RWPE2 (cell line): Measurements from ENCODE around the gene TPRKB.
"Not testable (repeated sequence)": the region's sequence is repeated elsewhere in the genome, so short reads cannot be mapped to it uniquely, and the experiment has no call there.

Source experiments
- ATAC-seq: fragments of 200-7000 bp; cut with Tn5 transposase; 3 replicates; pipeline ENCODE4 v1.9.1; 2021; ENCODE audit warnings: low read depth
- DNase-seq: peaks from one replicate; pipeline ENCODE4 v3.0.0-alpha.2; 2020; ENCODE audit warnings: low spot score
- H3K27ac ChIP-seq: fragments of 450-650 bp; 2 replicates; pipeline ENCODE4 v1.5.1; 2017; ENCODE audit warnings: mild to moderate bottlenecking; ENCODE audit not compliant: poor library complexity, severe bottlenecking
- H3K27me3 ChIP-seq: fragments of 250-450 bp; sonication (Bioruptor Pico); 2 replicates; pipeline ENCODE4 v1.5.1; 2021; ENCODE audit warnings: mild to moderate bottlenecking, moderate library complexity; ENCODE audit not compliant: insufficient read depth, poor library complexity, severe bottlenecking
- H3K36me3 ChIP-seq: fragments of 250-450 bp; sonication (Bioruptor Pico); 2 replicates; pipeline ENCODE4 v1.5.1; 2020; ENCODE audit warnings: low read depth, mild to moderate bottlenecking, moderate library complexity
- H3K4me1 ChIP-seq: fragments of 250-450 bp; sonication (Bioruptor Pico); 2 replicates; pipeline ENCODE4 v1.5.1; 2021; ENCODE audit warnings: mild to moderate bottlenecking, moderate library complexity; ENCODE audit not compliant: insufficient read depth, poor library complexity, severe bottlenecking
- H3K4me3 ChIP-seq: fragments of 250-450 bp; sonication (Bioruptor Pico); 2 replicates; pipeline ENCODE4 v1.5.1; 2021; ENCODE audit warnings: mild to moderate bottlenecking, moderate library complexity; ENCODE audit not compliant: severe bottlenecking
- H3K9me3 ChIP-seq: fragments of 250-450 bp; sonication (Bioruptor Pico); 2 replicates; pipeline ENCODE4 v1.5.1; 2021; ENCODE audit warnings: mild to moderate bottlenecking, moderate library complexity; ENCODE audit not compliant: severe bottlenecking
- CTCF ChIP-seq: fragments of 450-650 bp; IDR thresholded peaks from one replicate; pipeline ENCODE4 v1.5.1; 2017; ENCODE audit warnings: mild to moderate bottlenecking, moderate library complexity; ENCODE audit not compliant: poor library complexity, severe bottlenecking

The TPRKB gene

GRCh38 chr2:73718851-73719621 is 18.1 kb downstream of the TPRKB start:
- H3K4me1 ChIP-seq = no peaks in the 10 kb centered on the region
- no peak for TF ChIP-seq CTCF
- H3K4me3 ChIP-seq = no peak overlapping the region
- no peak overlapping the region for H3K27ac ChIP-seq
- no peak for DNase-seq
- no peaks in the 10 kb centered on the region for H3K27me3 ChIP-seq
- H3K36me3 ChIP-seq = no peaks in the 10 kb centered on the region
- no peak for ATAC-seq
- no peaks in the 10 kb centered on the region for H3K9me3 ChIP-seq

GRCh38 chr2:73718421-73718820 is 18.7 kb downstream of the TPRKB start:
- no peaks in the 10 kb centered on the region for H3K9me3 ChIP-seq
- no peaks in the 10 kb centered on the region for H3K27me3 ChIP-seq
- H3K27ac ChIP-seq = no peak overlapping the region
- TF ChIP-seq CTCF = no peak
- ATAC-seq (no peak), DNase-seq (no peak)
- H3K36me3 ChIP-seq = no peaks in the 10 kb centered on the region
- no peaks in the 10 kb centered on the region for H3K4me1 ChIP-seq
- H3K4me3 ChIP-seq = no peak overlapping the region

GRCh38 chr2:73717695-73718094 is 19.4 kb downstream of the TPRKB start:
- not testable (repeated sequence) for H3K36me3 ChIP-seq, H3K9me3 ChIP-seq, DNase-seq, H3K27me3 ChIP-seq, ATAC-seq, H3K27ac ChIP-seq, H3K4me3 ChIP-seq, H3K4me1 ChIP-seq

GRCh38 chr2:73717251-73717606 is 19.9 kb downstream of the TPRKB start:
- no peak overlapping the region for H3K27ac ChIP-seq
- no peak for ATAC-seq
- H3K36me3 ChIP-seq = no peaks in the 10 kb centered on the region
- no peak for DNase-seq
- TF ChIP-seq CTCF = no peak
- no peaks in the 10 kb centered on the region for H3K9me3 ChIP-seq
- no peaks in the 10 kb centered on the region for H3K27me3 ChIP-seq
- H3K4me3 ChIP-seq = no peak overlapping the region
- H3K4me1 ChIP-seq = no peaks in the 10 kb centered on the region

GRCh38 chr2:73716543-73717250 is 20.4 kb downstream of the TPRKB start:
- Histone ChIP-seq H3K4me3 (no peak overlapping the region), H3K27ac (no peak overlapping the region), H3K9me3 (no peaks in the 10 kb centered on the region), H3K36me3 (no peaks in the 10 kb centered on the region), H3K4me1 (no peaks in the 10 kb centered on the region), H3K27me3 (no peaks in the 10 kb centered on the region)
- no peak for ATAC-seq
- no peak for TF ChIP-seq CTCF
- DNase-seq = no peak
